H1 (cell line): ENCODE data around the gene KBTBD12. TPM values are rescaled to one million over a fixed set of nuclear protein-coding genes. Genes with fewer than 3 reads are reported as not detected.

Source experiments
- CTCF ChIA-PET: fragments of 300-600 bp; sonication (Branson Sonifier 250); formaldehyde crosslinking; loops from one replicate; lab custom pipeline; 2021; ENCODE audit not compliant: partially characterized antibody; lab: Charles Lee
- POLR2A ChIA-PET: fragments of 300-600 bp; sonication (Branson Sonifier 250); formaldehyde crosslinking; loops from one replicate; lab custom pipeline; 2021; ENCODE audit warnings: inconsistent platforms; ENCODE audit not compliant: partially characterized antibody; lab: Charles Lee
- DNase-seq, 2 experiments: peaks; one replicate each; pipeline versions ENCODE4 v3.0.0 to v3.0.0-alpha.2; 2010 to 2022; ENCODE audit warnings: low spot score in 2 of 2, low read depth in 1 of 2, mixed read lengths in 1 of 2
- FAIRE-seq: peaks from 2 replicates; lab custom pipeline; 2011; peaks lifted over from hg19 to GRCh38; lab: Jason Lieb, UNC
- H2AFZ ChIP-seq: 2 replicates; pipeline ENCODE4 v1.8.1; 2012; ENCODE audit warnings: low read length, inconsistent platforms
- H2AK5ac ChIP-seq: 2 replicates; pipeline ENCODE4 v1.6.1; 2013; ENCODE audit warnings: low read depth, low read length
- H2BK120ac ChIP-seq: replicated peaks from 2 replicates; pipeline ENCODE3; 2013; ENCODE audit warnings: low read depth, low read length, inconsistent platforms
- H2BK12ac ChIP-seq: 2 replicates; pipeline ENCODE4 v1.6.1; 2013; ENCODE audit warnings: low read depth, low read length
- H2BK15ac ChIP-seq: 2 replicates; pipeline ENCODE4 v1.6.1; 2013; ENCODE audit warnings: low read length
- H2BK20ac ChIP-seq: 2 replicates; pipeline ENCODE4 v1.6.1; 2013; ENCODE audit warnings: low read length
- H2BK5ac ChIP-seq: 2 replicates; pipeline ENCODE4 v1.6.1; 2013; ENCODE audit warnings: low read depth, low read length
- H3K14ac ChIP-seq: 2 replicates; pipeline ENCODE4 v1.6.1; 2013; ENCODE audit warnings: inconsistent platforms; ENCODE audit not compliant: insufficient read length
- H3K18ac ChIP-seq: 2 replicates; pipeline ENCODE4 v1.6.1; 2013; ENCODE audit warnings: low read length; ENCODE audit errors: extremely low read depth
- H3K23ac ChIP-seq: 2 replicates; pipeline ENCODE4 v1.6.1; 2013; ENCODE audit warnings: inconsistent platforms; ENCODE audit not compliant: insufficient read length
- H3K23me2 ChIP-seq: 2 replicates; pipeline ENCODE4 v1.6.1; 2013; ENCODE audit warnings: low read depth, low read length
- H3K27ac ChIP-seq: 2 replicates; pipeline ENCODE4 v1.6.1; 2011; ENCODE audit warnings: low read depth, low read length, inconsistent platforms
- H3K27me3 ChIP-seq, 4 experiments: replicated peaks in 1 of 4; 1 replicate in 1 of 4; 2 replicates in 3 of 4; pipeline versions ENCODE4 v1.6.1 to v1.8.1; 2011 to 2013; ENCODE audit warnings: low read length in 3 of 4, mild to moderate bottlenecking in 3 of 4, inconsistent platforms in 2 of 4, mixed read lengths in 2 of 4, moderate library complexity in 1 of 4; ENCODE audit not compliant: control insufficient read depth in 3 of 4, insufficient read depth in 3 of 4; ENCODE audit errors: extremely low read depth in 1 of 4
- H3K36me3 ChIP-seq, 4 experiments: 2 replicates each; pipeline versions ENCODE4 v1.6.1 to v1.8.1; 2011 to 2013; ENCODE audit warnings: mild to moderate bottlenecking in 4 of 4, low read length in 3 of 4, moderate library complexity in 2 of 4, control low read depth in 1 of 4, inconsistent platforms in 1 of 4; ENCODE audit not compliant: insufficient read depth in 4 of 4, control insufficient read depth in 2 of 4
- H3K4ac ChIP-seq: replicated peaks from 2 replicates; pipeline ENCODE3; 2013; ENCODE audit warnings: low read length, low read depth, mixed read lengths, inconsistent platforms; ENCODE audit not compliant: insufficient read length
- H3K4me1 ChIP-seq, 4 experiments: replicated peaks in 1 of 4; 1 replicate in 1 of 4; 2 replicates in 3 of 4; pipeline versions ENCODE4 v1.6.1 to v1.8.1; 2011 to 2013; ENCODE audit warnings: low read length in 3 of 4, inconsistent platforms in 2 of 4, mixed read lengths in 1 of 4; ENCODE audit not compliant: insufficient read depth in 4 of 4, control insufficient read depth in 3 of 4
- H3K4me2 ChIP-seq, 2 experiments: 2 replicates each; pipeline versions ENCODE4 v1.6.1 to v1.8.1; 2011 to 2013; ENCODE audit warnings: low read depth in 2 of 2, low read length in 2 of 2, control low read depth in 1 of 2, inconsistent platforms in 1 of 2, mild to moderate bottlenecking in 1 of 2; ENCODE audit not compliant: insufficient read depth in 1 of 2
- H3K4me3 ChIP-seq, 4 experiments: fragments of 200-600, 300-600 bp in 1 of 4; sonication (generic), shearing (Covaris generic), sonication (Bioruptor Twin) in 1 of 4; 2 replicates each; pipeline versions ENCODE4 v1.5.1 to v1.8.1; 2011 to 2016; ENCODE audit warnings: low read length in 4 of 4, low read depth in 3 of 4, control low read depth in 2 of 4, inconsistent platforms in 2 of 4, mild to moderate bottlenecking in 2 of 4, mixed read lengths in 1 of 4, moderate library complexity in 1 of 4; ENCODE audit not compliant: insufficient read depth in 2 of 4; ENCODE audit errors: extremely low read depth in 1 of 4
- H3K56ac ChIP-seq: replicated peaks from 2 replicates; pipeline ENCODE3; 2013; ENCODE audit warnings: low read depth, mild to moderate bottlenecking, mixed read lengths, low read length, inconsistent platforms; ENCODE audit not compliant: insufficient read length
- H3K79me1 ChIP-seq: 2 replicates; pipeline ENCODE4 v1.6.1; 2013; ENCODE audit warnings: low read depth, low read length, control low read depth
- H3K79me2 ChIP-seq, 2 experiments: 2 replicates each; pipeline versions ENCODE4 v1.6.1 to v1.8.1; 2012 to 2013; ENCODE audit warnings: low read length in 2 of 2, mild to moderate bottlenecking in 2 of 2, inconsistent platforms in 1 of 2; ENCODE audit not compliant: insufficient read depth in 2 of 2, control insufficient read depth in 1 of 2
- H3K9ac ChIP-seq, 4 experiments: replicated peaks in 1 of 4; 1 replicate in 1 of 4; 2 replicates in 3 of 4; pipeline versions ENCODE4 v1.6.1 to v1.8.1; 2011 to 2013; ENCODE audit warnings: low read depth in 3 of 4, low read length in 3 of 4, control low read depth in 2 of 4, mild to moderate bottlenecking in 2 of 4, moderate library complexity in 2 of 4, inconsistent platforms in 1 of 4; ENCODE audit errors: extremely low read depth in 1 of 4
- H3K9me3 ChIP-seq, 2 experiments: 2 replicates each; pipeline versions ENCODE4 v1.6.1 to v1.8.1; 2012 to 2013; ENCODE audit warnings: mild to moderate bottlenecking in 2 of 2, moderate library complexity in 2 of 2, control low read depth in 1 of 2, inconsistent platforms in 1 of 2, low read depth in 1 of 2, low read length in 1 of 2, mixed read lengths in 1 of 2; ENCODE audit not compliant: insufficient read depth in 2 of 2
- H4K20me1 ChIP-seq, 2 experiments: replicated peaks in 1 of 2; 2 replicates each; pipeline versions ENCODE3 to v1.8.1; 2011 to 2013; ENCODE audit warnings: inconsistent platforms in 2 of 2, low read length in 2 of 2, mild to moderate bottlenecking in 1 of 2; ENCODE audit not compliant: insufficient read depth in 2 of 2, control insufficient read depth in 1 of 2
- H4K5ac ChIP-seq: 2 replicates; pipeline ENCODE4 v1.6.1; 2013; ENCODE audit warnings: low read length, low read depth, mixed read lengths, inconsistent platforms; ENCODE audit not compliant: insufficient read length
- H4K8ac ChIP-seq: 2 replicates; pipeline ENCODE4 v1.8.0; 2013; ENCODE audit warnings: mild to moderate bottlenecking, moderate library complexity, low read length, inconsistent platforms; ENCODE audit not compliant: insufficient read depth; ENCODE audit errors: extremely low read depth
- H4K91ac ChIP-seq: replicated peaks from 2 replicates; pipeline ENCODE3; 2013; ENCODE audit warnings: low read length, mixed read lengths, inconsistent platforms; ENCODE audit not compliant: insufficient read length
- ATF3 ChIP-seq: IDR thresholded peaks from 2 replicates; pipeline ENCODE4 v1.6.1; 2011; ENCODE audit warnings: low read depth, mild to moderate bottlenecking, low read length; ENCODE audit not compliant: insufficient read depth
- BCL11A ChIP-seq, 2 experiments: IDR thresholded peaks; one replicate each; pipeline ENCODE4 v1.6.1; 2011; ENCODE audit warnings: low read depth in 2 of 2, low read length in 2 of 2, mild to moderate bottlenecking in 2 of 2
- CBX5 ChIP-seq: fragments of 300-800, 300-1000 bp; sonication (generic); IDR thresholded peaks from 2 replicates; pipeline ENCODE4 v1.7.1; 2016; ENCODE audit warnings: antibody characterized with exemption, low read length, low read depth
- CBX8 ChIP-seq: fragments of 300-800, 300-1000 bp; sonication (generic); IDR thresholded peaks from 2 replicates; pipeline ENCODE4 v1.7.1; 2016; ENCODE audit warnings: low read depth, low read length, borderline replicate concordance
- KDM4A ChIP-seq: IDR thresholded peaks from one replicate; pipeline ENCODE4 v1.7.1; 2012; ENCODE audit warnings: low read depth, mild to moderate bottlenecking, moderate library complexity, low read length, inconsistent platforms; ENCODE audit not compliant: severe bottlenecking
- MAX ChIP-seq: IDR thresholded peaks from 2 replicates; pipeline ENCODE4 v1.6.1; 2012; ENCODE audit warnings: inconsistent platforms
- RAD21 ChIP-seq, 2 experiments: IDR thresholded peaks in 1 of 2; conservative IDR thresholded peaks in 1 of 2; 2 replicates each; pipeline ENCODE4 v1.6.1; 2011; ENCODE audit warnings: low read depth in 2 of 2, low read length in 2 of 2, improper control_type of control experiment in 1 of 2, inconsistent platforms in 1 of 2, mild to moderate bottlenecking in 1 of 2, moderate library complexity in 1 of 2
- RXRA ChIP-seq: IDR thresholded peaks from 2 replicates; pipeline ENCODE4 v1.6.1; 2011; ENCODE audit warnings: low read depth, mild to moderate bottlenecking, low read length, moderate library complexity; ENCODE audit not compliant: insufficient read depth
- SIX5 ChIP-seq: IDR thresholded peaks from 2 replicates; pipeline ENCODE4 v1.6.1; 2011; ENCODE audit warnings: mild to moderate bottlenecking, low read depth, low read length
- TAF1 ChIP-seq: IDR thresholded peaks from 2 replicates; pipeline ENCODE4 v1.6.1; 2011; ENCODE audit warnings: mild to moderate bottlenecking, low read depth, low read length
- TAF7 ChIP-seq: optimal IDR thresholded peaks from 2 replicates; pipeline ENCODE3; 2011; ENCODE audit warnings: low read depth, mild to moderate bottlenecking, inconsistent platforms, low read length, moderate library complexity, borderline replicate concordance
- ZNF274 ChIP-seq: IDR thresholded peaks from 2 replicates; pipeline ENCODE4 v1.7.0; 2012; ENCODE audit warnings: low read length, borderline replicate concordance; ENCODE audit errors: extremely low read depth
- WGBS, 2 experiments: shearing (Covaris generic) in 1 of 2; methylation state at CpG; one replicate each; pipeline versions ENCODE4 v1.1.6 to v1.1.7; 2013 to 2015; ENCODE audit warnings: low lambda C conversion rate in 2 of 2, mixed read lengths in 2 of 2, inconsistent platforms in 1 of 2, low coverage in 1 of 2, missing lambda C conversion rate in 1 of 2; ENCODE audit not compliant: insufficient replicate concordance in 2 of 2, insufficient coverage in 1 of 2, insufficient read length in 1 of 2; ENCODE audit errors: extremely low coverage in 1 of 2, missing lambda C conversion rate in 1 of 2; 5-methylcytosine and 5-hydroxymethylcytosine counted together
- polyA plus RNA-seq, 7 experiments: library from polyadenylated mRNA; depleted of rRNA in 3 of 7; stranded (reverse) in 5 of 7; unstranded in 2 of 7; fragments of >200 nt in 5 of 7; fragments of 200-250 nt in 2 of 7; gene quantifications; 1 replicate in 5 of 7; 2 replicates in 1 of 7; 4 replicates in 1 of 7; pipeline versions ENCODE4 v1.2.1 to v1.2.3, GENCODE V29; 2011 to 2013; ENCODE audit warnings: missing spikeins in 2 of 7, mixed read lengths in 2 of 7
- total RNA-seq: library from RNA; stranded (reverse); fragmentation: NEBNext Ultra II Directional; extraction: Animal tissue kit (Norgen Biotek cat#: 25700); gene quantifications from 2 replicates; pipeline ENCODE4 v1.2.1, GENCODE V29; 2021

KBTBD12 gene
- total and polyA plus RNA-seq, 2 of the 8 experiments (the other 6 are each of a cell fraction or from before 2014, with no cell fraction given): 0.33 to 0.63 TPM

GRCh38 chr3:127929818-127930413 lies 14.9 kb downstream of the KBTBD12 start:
- Histone ChIP-seq H3K14ac (no peak overlapping the region), H3K56ac (no peak overlapping the region), H3K23ac (no peak overlapping the region), H2BK12ac (no peak overlapping the region), H3K23me2 (no peaks in the 10 kb centered on the region), H2BK5ac (no peak overlapping the region), H3K18ac (no peak overlapping the region), H3K4ac (no peak overlapping the region), H3K9me3 (no peaks in the 10 kb centered on the region), H3K79me1 (no peaks in the 10 kb centered on the region), H3K4me2 (no peak overlapping the region), H4K8ac (no peak overlapping the region), H3K36me3 (no peaks in the 10 kb centered on the region), H2BK15ac (no peak overlapping the region), H4K91ac (no peak overlapping the region), H3K27ac (no peak overlapping the region), H2AFZ (no peak overlapping the region), H2AK5ac (no peak overlapping the region), H3K27me3 (peaks cover 0 to 1% (median 0%) of the 10 kb centered on the region in 4 experiments; a peak in 1 of 7 replicates), H3K9ac (no peak overlapping the region), H3K79me2 (no peaks in the 10 kb centered on the region), H2BK120ac (no peak overlapping the region), H3K4me3 (no peak overlapping the region), H4K5ac (no peak overlapping the region), H3K4me1 (no peaks in the 10 kb centered on the region), H2BK20ac (no peak overlapping the region), H4K20me1 (no peaks in the 10 kb centered on the region)
- FAIRE-seq: no peak
- 82% methylated on average over 5 of the region's 5 CpGs; no CpG with 5 or more reads in 1 of the 2 experiments for WGBS, 2 experiments
- ChIA-PET POLR2A (no interaction called here), CTCF (no interaction called here)
- DNase-seq: no peak
- TF ChIP-seq CBX5 (no peak), KDM4A (no peak), TAF1 (no peak), TAF7 (no peak), ZNF274 (no peak), ATF3 (no peak), CBX8 (no peak), RAD21 (IDR thresholded peaks at IDR 0.05 in 1 of 2, conservative IDR thresholded peaks at IDR 0.05 in 1 of 2; ENCODE audit: low read depth in 2 of 2, low read length in 2 of 2) (no peak), SIX5 (no peak), BCL11A (IDR thresholded peaks at IDR 0.05; ENCODE audit: low read depth in 2 of 2, low read length in 2 of 2) (no peak), RXRA (no peak), MAX (no peak)
